Esophagus (tissue), 2 donors: ENCODE measurements around the gene PDXP. TPM values are rescaled to one million over a fixed set of nuclear protein-coding genes. Genes with fewer than 3 reads are reported as not detected.

ENCODE experiments used
- H3K27ac ChIP-seq, 2 donors: one replicate each; pipeline ENCODE4 v1.5.1; 2013; ENCODE audit warnings: low read depth in 2 of 2, mild to moderate bottlenecking in 2 of 2, inconsistent platforms in 1 of 2, low read length in 1 of 2, moderate library complexity in 1 of 2
- H3K27me3 ChIP-seq, 2 donors: one replicate each; pipeline ENCODE4 v1.6.1; 2013; ENCODE audit warnings: low read length in 2 of 2, control low read depth in 1 of 2, mild to moderate bottlenecking in 1 of 2; ENCODE audit not compliant: insufficient read depth in 2 of 2, control insufficient read depth in 1 of 2
- H3K36me3 ChIP-seq, 2 donors: one replicate each; pipeline ENCODE4 v1.6.1; 2013; ENCODE audit warnings: low read length in 1 of 2; ENCODE audit not compliant: control insufficient read depth in 2 of 2, insufficient read depth in 2 of 2
- H3K4me1 ChIP-seq, 2 donors: one replicate each; pipeline ENCODE4 v1.6.1; 2013; ENCODE audit warnings: low read length in 1 of 2; ENCODE audit not compliant: control insufficient read depth in 2 of 2, insufficient read depth in 2 of 2
- H3K4me3 ChIP-seq, 2 donors: one replicate each; pipeline ENCODE4 v1.5.1; 2013; ENCODE audit warnings: low read length in 2 of 2, mild to moderate bottlenecking in 2 of 2, low read depth in 1 of 2, moderate library complexity in 1 of 2
- H3K9me3 ChIP-seq, 2 donors: one replicate each; pipeline ENCODE4 v1.6.1; 2013; ENCODE audit warnings: mild to moderate bottlenecking in 2 of 2, low read depth in 1 of 2, low read length in 1 of 2, moderate library complexity in 1 of 2; ENCODE audit not compliant: control insufficient read depth in 2 of 2, insufficient read depth in 1 of 2
- WGBS, 2 donors: extraction: QIAGEN DNeasy Blood & Tissue Kit; methylation state at CpG; one replicate each; pipeline ENCODE4 v1.1.7; 2013; 5-methylcytosine and 5-hydroxymethylcytosine counted together
- polyA plus RNA-seq, 2 donors: library from polyadenylated mRNA; stranded (reverse); fragments of 200-250 nt; gene quantifications; one replicate each; pipeline ENCODE4 v1.2.3, GENCODE V29; 2013
- donor health status: healthy with polysubstance abuse.
- donor health status: Bipolar disorder and iron deficiency.

The PDXP gene
- polyA plus RNA-seq, 2 donors = 1.4 to 2.2 TPM

DNA sequence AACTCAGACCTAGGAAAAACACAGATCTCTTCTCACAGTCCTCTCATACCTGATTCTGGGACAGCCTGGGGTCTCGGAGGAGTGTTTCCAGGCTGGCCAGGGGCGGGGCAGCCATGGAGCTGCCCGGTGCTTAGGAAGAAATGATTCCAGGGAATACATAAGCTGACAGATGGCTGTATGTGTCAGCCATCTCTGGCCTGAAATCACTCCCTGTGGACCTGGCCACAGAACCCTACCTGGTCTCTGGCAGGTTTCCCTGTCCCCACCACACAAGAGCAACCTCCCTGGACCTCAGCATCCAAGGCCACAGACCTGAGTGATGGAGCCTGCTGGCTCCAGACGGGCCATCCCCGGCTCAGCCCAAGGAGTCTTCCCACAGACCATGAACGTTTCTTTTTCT lies 39.8 kb upstream of the PDXP start:
- Histone ChIP-seq H3K4me3 (no peak overlapping the region), H3K27ac (no peak overlapping the region), H3K4me1 (peaks cover 2 to 4% of the 10 kb centered on the region in 2 donors), H3K36me3 (peaks cover 13 to 34% of the 10 kb centered on the region in 2 donors), H3K9me3 (no peaks in the 10 kb centered on the region), H3K27me3 (no peaks in the 10 kb centered on the region)
- WGBS, 2 donors = 86 to 92% methylated on average over 6 of the region's 6 CpGs

DNA sequence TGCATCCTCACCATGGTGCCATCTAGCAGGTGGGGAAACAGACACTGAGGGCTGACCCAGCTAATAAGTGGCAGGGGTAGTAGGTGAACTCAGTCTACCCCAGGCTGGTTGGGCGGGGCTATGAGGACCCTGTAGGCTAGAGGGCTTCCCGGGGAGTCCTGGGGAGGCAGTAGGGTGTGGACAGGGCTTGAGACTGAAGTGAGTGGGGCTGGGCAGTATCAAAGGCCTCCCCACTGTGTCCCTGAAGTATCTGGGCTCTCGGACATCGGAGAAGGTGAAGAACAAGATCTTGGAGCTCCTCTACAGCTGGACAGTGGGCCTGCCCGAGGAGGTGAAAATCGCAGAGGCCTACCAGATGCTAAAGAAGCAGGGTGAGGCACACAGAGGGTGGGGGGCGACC lies 38.5 kb upstream of the PDXP start:
- peaks cover 0 to 1% of the 10 kb centered on the region in 2 donors for H3K4me1 ChIP-seq
- H3K9me3 ChIP-seq = no peaks in the 10 kb centered on the region
- 89 to 90% methylated on average over 7 of the region's 7 CpGs for WGBS, 2 donors
- H3K27me3 ChIP-seq = no peaks in the 10 kb centered on the region
- H3K27ac ChIP-seq = no peak overlapping the region
- H3K36me3 ChIP-seq = peaks cover 13 to 37% of the 10 kb centered on the region in 2 donors
- no peak overlapping the region for H3K4me3 ChIP-seq

DNA sequence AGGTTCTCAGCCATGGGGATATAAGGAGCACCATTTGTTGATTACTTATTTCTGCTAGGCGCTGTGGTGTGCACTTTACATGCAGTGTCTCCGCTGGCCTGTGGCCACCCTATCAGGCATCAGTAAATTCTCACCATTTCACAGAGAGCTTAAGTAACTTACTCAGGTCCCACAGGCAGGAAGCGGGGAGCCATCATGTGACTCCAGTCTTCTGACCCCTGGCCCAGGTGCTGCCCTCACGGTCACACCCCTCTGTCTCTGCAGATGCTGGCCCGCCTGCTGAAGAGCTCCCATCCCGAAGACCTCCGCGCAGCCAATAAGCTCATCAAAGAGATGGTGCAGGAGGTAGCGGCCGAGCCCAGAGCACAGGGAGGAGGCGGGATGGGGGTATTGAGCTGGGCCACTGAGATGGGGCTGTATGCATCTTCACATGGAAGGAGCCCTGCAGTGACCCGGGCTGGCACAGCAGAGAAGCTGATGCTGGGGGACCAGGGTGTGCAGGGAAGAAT lies 37.1 kb upstream of the PDXP start:
- Histone ChIP-seq H3K9me3 (no peaks in the 10 kb centered on the region), H3K36me3 (peaks cover 9 to 33% of the 10 kb centered on the region in 2 donors), H3K4me3 (no peak overlapping the region), H3K27me3 (no peaks in the 10 kb centered on the region), H3K4me1 (peaks cover 0 to 5% of the 10 kb centered on the region in 2 donors), H3K27ac (no peak overlapping the region)
- 93 to 94% methylated on average over 12 of the region's 12 CpGs for WGBS, 2 donors

DNA sequence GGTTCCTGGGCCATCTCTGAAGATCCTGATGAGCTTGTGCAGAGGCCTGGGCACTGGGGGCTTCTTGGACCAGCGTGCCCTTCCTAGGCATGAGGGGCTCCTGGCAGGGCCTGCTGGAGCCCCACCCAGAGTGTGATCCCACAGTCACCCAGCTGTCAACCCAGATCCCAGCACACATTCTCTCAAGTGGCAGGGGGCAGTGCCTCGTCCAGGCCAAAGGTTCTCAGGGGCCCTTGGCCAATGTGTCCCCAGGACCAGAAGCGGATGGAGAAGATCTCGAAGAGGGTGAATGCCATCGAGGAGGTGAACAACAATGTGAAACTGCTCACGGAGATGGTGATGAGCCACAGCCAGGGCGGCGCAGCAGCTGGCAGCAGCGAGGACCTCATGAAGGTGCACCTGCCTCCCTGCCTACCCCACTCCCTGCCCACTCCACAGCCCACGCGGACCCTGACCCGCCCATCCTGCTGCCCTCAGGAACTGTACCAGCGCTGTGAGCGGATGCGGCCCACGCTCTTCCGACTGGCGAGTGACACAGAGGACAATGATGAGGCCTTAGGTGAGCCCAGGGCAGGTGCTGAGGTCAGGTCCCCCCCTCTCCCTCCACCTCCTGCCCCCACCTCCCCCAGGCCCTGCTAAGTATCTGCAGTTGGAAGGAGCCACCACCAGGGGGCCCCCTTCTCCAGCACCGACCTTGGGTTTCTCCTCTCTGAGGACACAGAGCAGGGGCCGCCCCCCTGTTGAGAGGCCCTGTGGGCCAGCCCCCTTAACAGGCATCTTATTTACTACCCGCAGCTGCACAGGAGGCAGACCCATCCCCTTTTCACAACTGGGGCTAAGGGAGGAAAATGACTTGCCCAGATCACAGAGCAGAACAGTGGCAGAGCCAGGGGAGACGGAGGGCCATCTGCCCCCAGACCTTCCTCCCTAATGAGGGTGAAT lies 35.2 kb upstream of the PDXP start:
- H3K27ac ChIP-seq = peak overlapping the region in 1 of 2 donors; percentile 70
- WGBS, 2 donors = 58 to 62% methylated on average over 21 to 22 of the region's 22 CpGs
- H3K36me3 ChIP-seq = peaks cover 1 to 23% of the 10 kb centered on the region in 2 donors
- no peaks in the 10 kb centered on the region for H3K27me3 ChIP-seq
- H3K9me3 ChIP-seq = no peaks in the 10 kb centered on the region
- H3K4me1 ChIP-seq = peaks cover 0 to 13% of the 10 kb centered on the region in 2 donors
- no peak overlapping the region for H3K4me3 ChIP-seq

DNA sequence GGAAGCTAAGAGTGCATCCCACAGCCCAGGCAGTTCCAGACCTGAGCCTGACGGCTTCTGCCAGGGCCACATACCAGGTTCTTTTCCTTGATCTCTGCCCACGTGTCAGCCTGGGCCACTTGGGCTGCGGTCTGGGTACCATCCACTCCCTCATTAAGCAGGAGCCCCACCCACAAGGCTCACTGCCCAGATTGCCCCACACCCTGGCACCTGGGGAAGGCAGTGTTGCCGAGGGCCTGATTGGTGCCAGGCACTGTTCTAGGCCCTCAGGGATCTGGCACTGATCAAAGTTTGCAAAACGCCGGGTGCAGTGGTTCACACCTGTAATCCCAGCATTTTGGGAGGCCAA lies 34.5 kb upstream of the PDXP start:
- H3K27me3 ChIP-seq = no peaks in the 10 kb centered on the region
- H3K4me3 ChIP-seq = no peak overlapping the region
- peaks cover 0 to 27% of the 10 kb centered on the region in 2 donors for H3K36me3 ChIP-seq
- no peaks in the 10 kb centered on the region for H3K9me3 ChIP-seq
- WGBS, 2 donors = 48 to 52% methylated on average over 6 of the region's 6 CpGs
- peaks cover 0 to 13% of the 10 kb centered on the region in 2 donors for H3K4me1 ChIP-seq
- peak overlapping the region in 1 of 2 donors; percentile 70 for H3K27ac ChIP-seq

DNA sequence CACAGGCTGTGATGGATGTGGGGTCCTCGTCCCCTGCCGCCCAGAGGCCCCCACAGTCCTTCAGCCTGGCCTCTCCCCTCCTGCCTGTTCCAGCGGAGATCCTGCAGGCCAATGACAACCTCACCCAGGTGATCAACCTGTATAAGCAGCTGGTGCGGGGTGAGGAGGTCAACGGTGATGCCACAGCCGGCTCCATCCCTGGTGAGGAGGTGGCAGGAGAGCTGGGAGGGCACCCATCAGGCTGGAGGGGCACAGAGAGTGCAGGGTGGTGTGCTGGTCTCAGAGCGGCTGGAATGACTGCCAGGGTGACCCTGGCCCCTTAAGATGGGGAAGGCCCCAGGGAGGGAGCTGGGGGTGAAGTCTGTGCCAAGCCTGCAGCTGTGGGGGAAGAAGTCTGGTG lies 33.6 kb upstream of the PDXP start:
- 89 to 91% methylated on average over 7 of the region's 7 CpGs for WGBS, 2 donors
- H3K27ac ChIP-seq = no peak overlapping the region
- H3K27me3 ChIP-seq = no peaks in the 10 kb centered on the region
- H3K4me3 ChIP-seq = no peak overlapping the region
- peaks cover 0 to 13% of the 10 kb centered on the region in 2 donors for H3K4me1 ChIP-seq
- no peaks in the 10 kb centered on the region for H3K9me3 ChIP-seq
- H3K36me3 ChIP-seq = peaks cover 0 to 30% of the 10 kb centered on the region in 2 donors

DNA sequence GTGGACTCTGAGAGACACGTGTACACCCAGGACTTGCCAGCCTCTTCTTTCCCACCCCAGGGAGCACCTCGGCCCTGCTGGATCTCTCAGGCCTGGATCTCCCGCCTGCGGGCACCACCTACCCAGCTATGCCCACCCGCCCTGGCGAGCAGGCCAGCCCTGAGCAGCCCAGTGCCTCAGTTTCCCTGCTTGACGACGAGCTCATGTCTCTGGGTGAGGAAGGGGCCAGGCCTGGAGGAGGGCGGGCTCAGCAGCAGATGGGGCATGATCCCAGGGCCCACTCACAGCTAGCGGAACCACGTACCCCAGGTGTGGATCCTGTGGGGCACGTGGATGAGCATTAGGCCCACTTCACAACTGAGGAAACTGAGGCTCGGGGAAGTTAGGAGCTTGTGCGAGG lies 32.8 kb upstream of the PDXP start:
- H3K4me1 ChIP-seq = peaks cover 0 to 13% of the 10 kb centered on the region in 2 donors
- 65 to 72% methylated on average over 14 of the region's 14 CpGs for WGBS, 2 donors
- H3K9me3 ChIP-seq = no peaks in the 10 kb centered on the region
- peaks cover 3 to 29% of the 10 kb centered on the region in 2 donors for H3K36me3 ChIP-seq
- no peaks in the 10 kb centered on the region for H3K27me3 ChIP-seq
- H3K27ac ChIP-seq = peak overlapping the region; percentile 6 to 67
- H3K4me3 ChIP-seq = no peak overlapping the region

DNA sequence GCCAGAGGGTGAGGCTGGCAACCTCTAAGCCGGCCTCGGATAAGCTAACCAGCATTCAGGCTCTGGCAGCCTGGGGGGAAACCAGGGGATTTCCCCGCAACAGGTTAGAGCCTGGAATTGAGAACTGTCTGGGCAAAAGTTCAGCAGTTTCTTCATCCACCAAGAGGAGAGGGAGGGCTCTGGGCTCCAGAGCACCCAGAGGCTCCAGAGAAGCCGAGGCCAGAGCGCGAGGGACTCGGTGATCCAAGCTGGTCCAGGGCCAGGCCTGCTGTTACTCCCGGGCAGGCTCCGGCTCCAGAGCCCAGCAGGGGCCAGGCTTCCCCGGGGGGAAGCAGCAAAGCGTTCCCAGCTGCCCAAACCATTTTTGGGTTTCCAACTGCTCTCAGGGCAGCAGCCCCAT lies 32.4 kb upstream of the PDXP start:
- Histone ChIP-seq H3K27ac (peak overlapping the region; percentile 60 to 67), H3K4me3 (no peak overlapping the region), H3K27me3 (no peaks in the 10 kb centered on the region), H3K36me3 (peaks cover 6 to 30% of the 10 kb centered on the region in 2 donors), H3K4me1 (peaks cover 0 to 13% of the 10 kb centered on the region in 2 donors), H3K9me3 (no peaks in the 10 kb centered on the region)
- 30 to 39% methylated on average over 11 of the region's 11 CpGs for WGBS, 2 donors

DNA sequence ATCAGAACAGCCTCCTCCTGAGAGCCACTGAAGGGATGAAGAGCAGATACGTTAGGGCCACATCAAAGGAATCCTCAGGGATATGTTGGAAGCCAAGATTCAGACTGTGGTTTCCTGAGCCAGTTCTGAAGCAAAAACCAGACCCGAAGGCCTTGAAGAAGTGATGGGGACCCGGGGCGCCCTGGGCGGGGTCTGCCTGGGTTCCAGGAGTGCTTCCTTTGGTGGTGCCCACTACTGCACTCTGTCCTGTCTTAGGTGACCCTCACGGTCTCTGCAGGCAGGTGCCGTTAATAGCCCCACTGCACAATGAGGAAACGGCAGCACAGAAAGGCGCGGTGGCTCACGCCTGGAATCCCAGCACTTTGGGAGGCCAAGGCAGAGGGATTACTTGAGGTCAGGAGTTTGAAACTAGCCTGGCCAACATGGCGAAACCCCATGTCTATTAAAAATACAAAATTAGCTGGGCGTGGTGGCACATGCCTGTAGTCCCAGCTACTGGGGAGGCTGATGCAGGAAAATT lies 31.9 kb upstream of the PDXP start:
- peak overlapping the region; percentile 60 to 67 for H3K27ac ChIP-seq
- 47 to 50% methylated on average over 13 of the region's 13 CpGs for WGBS, 2 donors
- H3K4me3 ChIP-seq = no peak overlapping the region
- peaks cover 6 to 29% of the 10 kb centered on the region in 2 donors for H3K36me3 ChIP-seq
- H3K4me1 ChIP-seq = peaks cover 0 to 13% of the 10 kb centered on the region in 2 donors
- no peaks in the 10 kb centered on the region for H3K9me3 ChIP-seq
- no peaks in the 10 kb centered on the region for H3K27me3 ChIP-seq
